Neural cell (in vitro differentiated cells): ENCODE results near the gene HHLA2.

Experiments used
- CTCF ChIP-seq: fragments of 450-650 bp; IDR thresholded peaks from 2 replicates; pipeline ENCODE4 v1.5.1; 2014; ENCODE audit warnings: antibody characterized with exemption, mild to moderate bottlenecking, moderate library complexity; ENCODE audit not compliant: poor library complexity, severe bottlenecking
- EP300 ChIP-seq: fragments of 450-650 bp; conservative IDR thresholded peaks from 2 replicates; pipeline ENCODE4 v1.6.1; 2014; ENCODE audit warnings: antibody characterized with exemption, mild to moderate bottlenecking, moderate library complexity; ENCODE audit not compliant: poor library complexity, severe bottlenecking
- EZH2 ChIP-seq: fragments of 200-600, 300-800 bp; shearing (Covaris generic), sonication (generic); IDR thresholded peaks from 2 replicates; pipeline ENCODE4 v1.6.1; 2014; ENCODE audit warnings: antibody characterized with exemption, low read length, borderline replicate concordance, mild to moderate bottlenecking; ENCODE audit not compliant: insufficient read depth, poor library complexity, severe bottlenecking
- TAF1 ChIP-seq: IDR thresholded peaks from 2 replicates; pipeline ENCODE4 v1.6.1; 2012; ENCODE audit warnings: low read depth
- TF ChIP-seq, protein P1 (sequence below): IDR thresholded peaks from 2 replicates; pipeline ENCODE4 v1.6.1; 2012; ENCODE audit warnings: borderline replicate concordance

DNA sequence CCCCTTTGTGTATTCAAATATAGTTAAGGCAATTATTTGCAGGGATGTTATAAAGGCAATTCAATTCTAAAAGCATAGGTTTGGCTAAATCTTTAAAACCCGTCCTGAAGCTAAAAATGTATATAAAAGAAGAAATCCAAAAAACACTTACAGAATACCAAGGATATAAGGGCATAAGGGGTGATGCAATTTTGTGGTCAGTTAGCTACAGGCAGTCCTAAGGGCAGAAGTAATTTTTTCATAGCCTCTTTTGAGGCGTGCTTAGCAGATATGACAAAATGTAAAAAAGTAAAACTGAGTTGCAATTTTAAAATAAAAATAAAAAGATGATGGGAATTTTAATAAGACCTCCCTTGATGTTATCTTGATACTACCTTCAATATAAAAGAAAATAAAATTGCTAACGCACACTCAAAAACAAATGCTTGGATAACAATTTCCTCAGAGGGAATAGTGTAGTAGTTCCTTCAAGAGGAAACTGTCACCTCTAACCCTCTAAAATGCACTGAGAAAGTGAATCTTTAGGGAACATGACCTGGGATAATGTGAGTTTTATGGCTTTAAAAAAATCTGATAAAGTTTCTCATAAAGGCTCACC lies 109.8 kb downstream of the HHLA2 start:
- TF ChIP-seq EZH2 (no peak), CTCF (no peak), EP300 (no peak), TAF1 (no peak)
- TF ChIP-seq, protein P1, sequence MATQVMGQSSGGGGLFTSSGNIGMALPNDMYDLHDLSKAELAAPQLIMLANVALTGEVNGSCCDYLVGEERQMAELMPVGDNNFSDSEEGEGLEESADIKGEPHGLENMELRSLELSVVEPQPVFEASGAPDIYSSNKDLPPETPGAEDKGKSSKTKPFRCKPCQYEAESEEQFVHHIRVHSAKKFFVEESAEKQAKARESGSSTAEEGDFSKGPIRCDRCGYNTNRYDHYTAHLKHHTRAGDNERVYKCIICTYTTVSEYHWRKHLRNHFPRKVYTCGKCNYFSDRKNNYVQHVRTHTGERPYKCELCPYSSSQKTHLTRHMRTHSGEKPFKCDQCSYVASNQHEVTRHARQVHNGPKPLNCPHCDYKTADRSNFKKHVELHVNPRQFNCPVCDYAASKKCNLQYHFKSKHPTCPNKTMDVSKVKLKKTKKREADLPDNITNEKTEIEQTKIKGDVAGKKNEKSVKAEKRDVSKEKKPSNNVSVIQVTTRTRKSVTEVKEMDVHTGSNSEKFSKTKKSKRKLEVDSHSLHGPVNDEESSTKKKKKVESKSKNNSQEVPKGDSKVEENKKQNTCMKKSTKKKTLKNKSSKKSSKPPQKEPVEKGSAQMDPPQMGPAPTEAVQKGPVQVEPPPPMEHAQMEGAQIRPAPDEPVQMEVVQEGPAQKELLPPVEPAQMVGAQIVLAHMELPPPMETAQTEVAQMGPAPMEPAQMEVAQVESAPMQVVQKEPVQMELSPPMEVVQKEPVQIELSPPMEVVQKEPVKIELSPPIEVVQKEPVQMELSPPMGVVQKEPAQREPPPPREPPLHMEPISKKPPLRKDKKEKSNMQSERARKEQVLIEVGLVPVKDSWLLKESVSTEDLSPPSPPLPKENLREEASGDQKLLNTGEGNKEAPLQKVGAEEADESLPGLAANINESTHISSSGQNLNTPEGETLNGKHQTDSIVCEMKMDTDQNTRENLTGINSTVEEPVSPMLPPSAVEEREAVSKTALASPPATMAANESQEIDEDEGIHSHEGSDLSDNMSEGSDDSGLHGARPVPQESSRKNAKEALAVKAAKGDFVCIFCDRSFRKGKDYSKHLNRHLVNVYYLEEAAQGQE, result no peak
